ENCODE measurements around the gene SAMMSON.

The SAMMSON gene

DNA sequence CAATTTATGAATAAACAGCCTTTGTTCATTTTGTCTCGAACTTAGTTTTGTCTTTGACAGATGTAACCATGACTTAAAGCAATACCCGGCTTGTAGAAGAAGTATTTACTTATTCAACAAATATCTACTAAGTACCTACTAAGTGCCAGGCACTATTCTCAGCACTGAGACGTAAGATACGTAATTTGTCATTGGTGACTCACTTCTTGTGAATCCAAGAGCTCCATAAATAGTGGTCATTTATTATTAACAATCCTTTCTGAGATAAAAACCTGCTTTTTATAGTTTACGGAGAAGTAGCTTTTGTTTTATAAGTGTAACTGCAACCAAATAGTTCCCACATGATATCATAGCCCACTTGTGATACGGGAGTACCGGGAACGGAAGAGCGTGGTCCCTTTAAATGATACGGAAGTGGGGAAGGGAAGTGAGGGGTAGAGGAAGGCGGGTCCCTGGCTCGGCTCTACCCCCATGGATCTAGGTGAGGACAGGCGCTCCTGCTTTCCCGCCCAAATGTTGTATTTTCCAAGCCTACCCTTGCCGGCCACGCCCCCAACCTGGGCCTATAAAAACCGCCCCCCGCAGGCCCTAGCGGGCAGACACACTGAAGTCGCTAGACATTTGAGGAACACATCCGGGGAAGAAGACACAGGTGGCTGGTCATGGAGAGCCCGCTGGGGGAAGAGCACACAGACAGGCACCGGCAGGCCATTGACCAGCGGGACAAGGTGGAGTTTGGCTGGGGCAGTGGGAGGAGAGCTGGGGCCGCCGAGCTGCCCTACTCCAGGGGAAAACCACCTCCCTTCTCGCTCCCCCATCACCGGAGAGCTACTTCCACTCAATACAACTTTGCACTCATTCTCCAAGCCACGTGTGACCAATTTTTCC, at the start of gene SAMMSON:
Gene SAMMSON (plus strand): TSS at position 594 of the 888 bp plus-strand sequence.
- no peak for DNase-seq

GRCh38 chr3:69951616-69952015, 47.9 kb upstream of the SAMMSON start:
- no peak for DNase-seq

- no peak for DNase-seq
These were observed 40.0 kb upstream of the SAMMSON start for GRCh38 chr3:69959581-69959980.

- DNase-seq = no peak
These were observed 37.7 kb upstream of the SAMMSON start for GRCh38 chr3:69961706-69962439.

DNA sequence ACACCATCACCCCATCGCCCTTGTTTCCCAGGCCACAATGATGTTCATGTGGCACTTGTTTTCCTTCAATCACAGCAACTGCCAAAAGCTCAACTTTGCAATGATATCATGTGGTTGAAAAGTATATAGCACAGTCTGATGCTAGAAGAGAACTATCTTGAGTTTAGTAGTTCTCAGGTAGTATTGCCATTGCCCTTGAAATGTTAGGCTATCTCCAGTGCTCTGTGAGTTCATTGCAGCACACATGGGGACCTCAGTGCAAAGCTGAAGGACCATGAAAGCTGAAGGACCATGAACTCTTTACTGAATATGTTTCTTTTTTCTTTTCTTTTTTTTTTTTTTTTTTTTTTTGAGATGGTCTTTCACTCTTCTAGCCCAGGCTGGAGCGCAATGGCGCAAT, 35.9 kb upstream of the SAMMSON start:
- no peak for DNase-seq

- DNase-seq = no peak
These were observed 32.4 kb upstream of the SAMMSON start for GRCh38 chr3:69967156-69967555.

DNA sequence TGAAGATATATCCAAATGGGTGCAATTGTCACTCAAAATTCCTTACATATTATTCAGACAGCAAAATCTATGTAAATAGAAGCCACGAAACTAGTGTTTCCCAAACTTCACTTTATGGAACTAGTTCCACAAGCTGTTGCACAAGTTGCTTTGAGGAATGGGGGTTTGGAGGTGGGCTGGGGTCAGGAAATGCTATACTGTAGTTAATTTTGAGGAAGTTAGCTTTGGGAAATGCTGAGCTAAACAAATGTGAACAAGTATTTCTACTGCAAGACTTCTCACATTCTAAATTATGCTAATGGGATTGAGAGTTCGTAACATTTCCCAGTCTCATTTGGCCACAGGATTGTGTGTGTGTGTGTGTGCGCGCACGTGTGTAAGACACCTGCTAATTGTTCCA, 28.7 kb upstream of the SAMMSON start:
- DNase-seq = no peak

- no peak for DNase-seq
These were observed 26.9 kb upstream of the SAMMSON start for GRCh38 chr3:69972672-69973071.

- no peak for DNase-seq
These were observed 23.5 kb upstream of the SAMMSON start for GRCh38 chr3:69976021-69976420.

- no peak for DNase-seq
These were observed 15.8 kb upstream of the SAMMSON start for GRCh38 chr3:69983546-69984265.

DNA sequence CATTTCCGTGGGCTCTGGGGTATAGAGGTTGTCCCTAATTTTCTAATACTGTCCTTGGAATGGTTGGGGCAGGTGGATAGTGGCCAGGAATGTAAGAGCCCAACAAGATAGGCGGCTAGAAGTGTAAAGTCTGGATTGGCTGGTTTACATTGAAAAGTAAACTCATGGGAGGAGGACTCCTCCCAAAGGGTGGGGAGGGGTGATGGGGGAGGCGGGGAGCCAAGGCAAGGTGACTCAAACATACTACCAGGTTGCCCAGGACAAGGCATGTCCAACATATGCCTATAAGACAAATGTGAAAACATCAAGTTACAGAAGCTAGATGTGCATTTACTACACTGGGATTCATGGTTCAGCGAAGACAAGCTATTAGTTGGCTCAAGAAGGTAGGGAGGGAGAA, 14.3 kb upstream of the SAMMSON start:
- no peak for DNase-seq

DNA sequence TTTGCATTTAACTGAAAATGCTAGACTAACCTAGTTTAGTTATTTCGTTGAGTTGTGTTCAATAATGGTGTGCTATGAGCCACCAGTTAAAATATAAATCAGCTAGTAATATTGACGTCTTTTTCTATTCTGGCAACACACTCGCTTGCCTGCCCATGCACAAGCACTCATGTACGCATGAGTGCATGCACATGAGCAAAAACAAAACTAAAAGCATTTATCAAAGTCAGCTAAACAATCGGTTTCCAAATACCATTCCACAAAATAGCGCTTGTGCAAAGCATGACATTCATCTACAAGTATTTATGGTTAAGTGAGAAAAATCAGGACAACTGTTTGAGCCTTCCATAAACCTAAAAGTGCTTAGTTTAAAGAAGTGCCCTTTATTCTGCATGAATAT, 13.1 kb upstream of the SAMMSON start:
- no peak for DNase-seq

- DNase-seq = no peak
These were observed 11.7 kb upstream of the SAMMSON start for GRCh38 chr3:69987833-69988232.

- DNase-seq = no peak
These were observed 5.8 kb upstream of the SAMMSON start for GRCh38 chr3:69993757-69994156.

DNA sequence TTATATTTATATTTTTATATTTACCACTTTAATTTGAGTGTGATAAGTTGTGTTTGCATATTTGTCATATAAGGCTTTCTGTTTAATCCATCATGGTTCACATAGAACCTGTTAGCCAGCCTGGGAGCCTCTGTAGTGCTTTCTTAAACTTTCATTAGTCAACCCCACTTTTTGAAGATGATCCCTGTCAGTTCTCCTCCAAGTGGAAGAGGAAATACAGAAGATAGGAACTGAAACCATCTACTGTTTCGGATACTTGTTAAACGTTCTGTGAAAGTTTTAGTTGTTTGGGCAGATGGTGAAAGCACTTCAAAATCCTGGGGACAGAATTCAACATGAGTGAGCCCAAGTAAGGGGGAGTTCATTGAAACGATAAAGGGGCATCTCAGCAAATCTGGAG, 4.6 kb upstream of the SAMMSON start:
- no peak for DNase-seq

- no peak for DNase-seq
These were observed 1.8 kb upstream of the SAMMSON start for GRCh38 chr3:69997631-69998307.

DNA sequence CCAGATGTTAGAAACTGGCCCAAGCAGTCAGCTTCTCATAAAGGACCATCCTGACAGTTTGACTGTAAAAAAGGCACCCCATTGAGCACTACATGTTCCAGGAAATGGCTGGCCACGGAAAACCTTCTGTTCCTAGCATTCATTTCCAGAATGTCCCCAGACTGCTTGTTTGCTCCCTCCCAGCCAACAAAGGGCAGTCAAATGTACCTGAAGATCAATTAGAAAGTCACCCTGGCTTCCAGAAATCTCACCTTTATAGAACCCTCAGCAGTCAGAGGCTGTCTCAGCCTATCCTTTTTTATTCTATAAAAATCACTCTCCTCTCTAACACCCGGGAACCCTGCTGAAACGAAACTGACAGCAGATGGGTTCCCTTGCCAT, 784 bp upstream of the SAMMSON start:
- DNase-seq = no peak

GRCh38 chr3:70000028-70000410, 486 bp downstream of the SAMMSON start:
- DNase-seq = no peak

DNA sequence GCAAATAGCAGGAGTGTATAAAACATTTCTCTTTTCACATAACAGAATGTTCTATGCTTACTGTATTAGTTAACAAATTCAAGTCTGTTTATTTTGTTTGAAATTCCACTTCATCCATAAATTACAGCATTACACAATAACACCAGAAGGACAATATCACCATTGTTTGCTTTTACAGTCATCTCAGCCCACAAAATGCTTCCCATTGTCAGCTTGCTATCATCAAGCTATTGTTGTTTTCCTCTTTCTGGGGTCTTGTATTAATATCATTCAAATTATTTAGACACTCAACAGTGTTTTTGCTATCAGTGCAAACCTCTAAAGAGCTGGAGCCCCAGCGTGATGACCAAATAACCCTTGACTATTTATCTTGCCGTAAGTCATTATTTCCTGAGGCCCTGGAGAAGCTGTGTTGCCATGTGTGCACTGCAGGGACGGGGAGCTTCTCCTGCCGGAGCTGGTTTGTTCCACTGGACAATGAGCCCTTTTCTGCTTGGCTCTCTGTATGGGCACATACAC, 1.1 kb downstream of the SAMMSON start:
- no peak for DNase-seq

DNA sequence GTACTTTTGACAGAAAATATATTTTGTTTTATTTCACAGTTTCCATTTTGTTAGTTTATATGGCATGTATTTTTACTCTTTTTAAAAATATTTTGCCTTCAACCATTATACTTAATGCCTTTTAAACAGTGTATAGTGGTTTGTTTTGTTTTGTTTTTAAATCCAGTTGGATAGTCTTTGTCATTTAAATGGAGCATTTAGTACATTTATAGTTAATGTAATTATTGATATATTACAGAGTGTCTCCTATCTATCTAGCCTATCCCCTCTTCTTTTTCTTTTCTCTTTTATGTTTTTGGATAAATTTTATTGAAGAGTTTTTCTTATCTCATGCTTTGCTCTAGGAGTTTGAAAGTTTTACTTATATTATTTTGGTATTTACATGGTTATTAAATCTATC, 3.6 kb downstream of the SAMMSON start:
- no peak for DNase-seq

- no peak for DNase-seq
These were observed 6.6 kb downstream of the SAMMSON start for GRCh38 chr3:70006089-70006488.

GRCh38 chr3:70010346-70010745, 10.8 kb downstream of the SAMMSON start:
- DNase-seq = no peak

- no peak for DNase-seq
These were observed 12.0 kb downstream of the SAMMSON start for GRCh38 chr3:70011582-70011981.
